Fibroblast of pulmonary artery (primary cell): ENCODE measurements around the gene AASS.
"Not testable (repeated sequence)": the region's sequence is repeated elsewhere in the genome, so short reads cannot be mapped to it uniquely, and the experiment has no call there.

Experiments
- DNase-seq: peaks from one replicate; pipeline ENCODE4 v3.0.0-alpha.2; 2010; ENCODE audit warnings: low read depth
- H3K4me3 ChIP-seq: replicated peaks from 2 replicates; pipeline ENCODE4 v1.5.1; 2011; ENCODE audit warnings: low read depth, mild to moderate bottlenecking, control low read depth, low read length, moderate library complexity
- CTCF ChIP-seq: IDR thresholded peaks from 2 replicates; pipeline ENCODE4 v1.5.1; 2011; ENCODE audit warnings: mild to moderate bottlenecking, control low read depth, low read length, inconsistent platforms; ENCODE audit errors: missing control alignments

Gene AASS

GRCh38 chr7:122143751-122144711, at the start of gene AASS:
TSS of gene AASS (minus strand) at chr7:122144249. CDS start at chr7:122133726, 10,523 bp downstream.
- peak within 1 kb of the TSS; percentile 74 for H3K4me3 ChIP-seq
- TF ChIP-seq CTCF, result no peak
- peak; percentile 97 for DNase-seq

GRCh38 chr7:122188785-122189184, 44.7 kb upstream of the AASS start:
- H3K4me3 ChIP-seq, result no peak overlapping the region
- TF ChIP-seq CTCF, result no peak
- DNase-seq, result no peak

GRCh38 chr7:122183106-122183505, 39.1 kb upstream of the AASS start:
- DNase-seq, result no peak
- TF ChIP-seq CTCF, result no peak
- no peak overlapping the region for H3K4me3 ChIP-seq

- no peak for DNase-seq
- no peak for TF ChIP-seq CTCF
- H3K4me3 ChIP-seq, result no peak overlapping the region
Observed at GRCh38 chr7:122182081-122182480, 38.0 kb upstream of the AASS start.

- DNase-seq, H3K4me3 ChIP-seq: not testable (repeated sequence)
Observed at GRCh38 chr7:122172144-122172543, 28.1 kb upstream of the AASS start.

- TF ChIP-seq CTCF, result no peak
- DNase-seq, result peak; percentile 88
- H3K4me3 ChIP-seq, result no peak overlapping the region
Observed at GRCh38 chr7:122166740-122167139, 22.7 kb upstream of the AASS start.

- no peak for DNase-seq
- TF ChIP-seq CTCF, result no peak
Observed at GRCh38 chr7:122166275-122166674, 22.2 kb upstream of the AASS start.

More at GRCh38 chr7:122166275-122166674, 22.2 kb upstream of the AASS start:
- H3K4me3 ChIP-seq, result no peak overlapping the region
